DOHH2 (cell line): Measurements from ENCODE around the gene KANSL3.

ENCODE experiments used
- EZH2phosphoT487 ChIP-seq: fragments of 200-600 bp; sonication (generic); IDR thresholded peaks from 2 replicates; pipeline ENCODE4 v1.6.1; 2017; ENCODE audit warnings: borderline replicate concordance, mild to moderate bottlenecking, antibody characterized with exemption, low read length, moderate library complexity, mixed read lengths
- TF ChIP-seq, protein P1 (sequence below): fragments of 200-600 bp; sonication (generic); IDR thresholded peaks from one replicate; pipeline ENCODE4 v1.5.1; 2014; ENCODE audit warnings: antibody characterized with exemption, mild to moderate bottlenecking, low read depth, low read length; ENCODE audit not compliant: poor library complexity, severe bottlenecking

GRCh38 chr2:96636551-96637171 is 1.5 kb downstream of the KANSL3 start:
- TF ChIP-seq, protein P1, sequence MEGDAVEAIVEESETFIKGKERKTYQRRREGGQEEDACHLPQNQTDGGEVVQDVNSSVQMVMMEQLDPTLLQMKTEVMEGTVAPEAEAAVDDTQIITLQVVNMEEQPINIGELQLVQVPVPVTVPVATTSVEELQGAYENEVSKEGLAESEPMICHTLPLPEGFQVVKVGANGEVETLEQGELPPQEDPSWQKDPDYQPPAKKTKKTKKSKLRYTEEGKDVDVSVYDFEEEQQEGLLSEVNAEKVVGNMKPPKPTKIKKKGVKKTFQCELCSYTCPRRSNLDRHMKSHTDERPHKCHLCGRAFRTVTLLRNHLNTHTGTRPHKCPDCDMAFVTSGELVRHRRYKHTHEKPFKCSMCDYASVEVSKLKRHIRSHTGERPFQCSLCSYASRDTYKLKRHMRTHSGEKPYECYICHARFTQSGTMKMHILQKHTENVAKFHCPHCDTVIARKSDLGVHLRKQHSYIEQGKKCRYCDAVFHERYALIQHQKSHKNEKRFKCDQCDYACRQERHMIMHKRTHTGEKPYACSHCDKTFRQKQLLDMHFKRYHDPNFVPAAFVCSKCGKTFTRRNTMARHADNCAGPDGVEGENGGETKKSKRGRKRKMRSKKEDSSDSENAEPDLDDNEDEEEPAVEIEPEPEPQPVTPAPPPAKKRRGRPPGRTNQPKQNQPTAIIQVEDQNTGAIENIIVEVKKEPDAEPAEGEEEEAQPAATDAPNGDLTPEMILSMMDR: no peak
- no peak for TF ChIP-seq EZH2phosphoT487
